GM23338 (cell line): Measurements from ENCODE around the gene ATF7.

ENCODE experiments used
- CREB1 ChIP-seq: fragments of 250-450 bp; sonication (Bioruptor Pico); IDR thresholded peaks from 2 replicates; pipeline ENCODE4 v1.5.0; 2020; ENCODE audit warnings: low read depth, mild to moderate bottlenecking, moderate library complexity
- EZH2 ChIP-seq: fragments of 200-600 bp; sonication (generic); IDR thresholded peaks from one replicate; pipeline ENCODE4 v1.8.0; 2017; ENCODE audit warnings: antibody characterized with exemption, mild to moderate bottlenecking, low read depth; ENCODE audit not compliant: unreplicated experiment
- EZH2phosphoT487 ChIP-seq: fragments of 200-600 bp; sonication (generic); IDR thresholded peaks from one replicate; pipeline ENCODE4 v1.8.1; 2018; ENCODE audit warnings: antibody characterized with exemption; ENCODE audit not compliant: unreplicated experiment
- JUNB ChIP-seq: IDR thresholded peaks from one replicate; pipeline ENCODE4 v1.6.1; 2016; ENCODE audit warnings: antibody characterized with exemption; ENCODE audit not compliant: unreplicated experiment
- NANOG ChIP-seq: IDR thresholded peaks from 2 replicates; pipeline ENCODE4 v1.6.1; 2016; ENCODE audit warnings: antibody characterized with exemption, borderline replicate concordance
- POLR2AphosphoS5 ChIP-seq: IDR thresholded peaks from 2 replicates; pipeline ENCODE4 v1.6.1; 2016; ENCODE audit warnings: antibody characterized with exemption, low read depth
- STAT1 ChIP-seq: IDR thresholded peaks from one replicate; pipeline ENCODE4 v1.6.1; 2016; ENCODE audit warnings: antibody characterized with exemption; ENCODE audit not compliant: unreplicated experiment
- ZNF114 ChIP-seq: fragments of 250-450 bp; sonication (Bioruptor Pico); IDR thresholded peaks from 2 replicates; pipeline ENCODE4 v1.5.0; 2020; ENCODE audit warnings: mild to moderate bottlenecking, moderate library complexity
- ZNF331 ChIP-seq: fragments of 250-450 bp; sonication (Bioruptor Pico); IDR thresholded peaks from 2 replicates; pipeline ENCODE4 v1.5.0; 2020; ENCODE audit warnings: low read depth, mild to moderate bottlenecking, moderate library complexity
- TF ChIP-seq, protein P1 (sequence below), 2 experiments: fragments of 200-600 bp in 1 of 2; sonication (generic) in 1 of 2; conservative IDR thresholded peaks; 2 replicates each; pipeline versions ENCODE4 v1.5.1 to v1.6.1; 2016 to 2017; ENCODE audit warnings: antibody characterized with exemption in 2 of 2, low read depth in 2 of 2, mild to moderate bottlenecking in 2 of 2, moderate library complexity in 1 of 2
- TF ChIP-seq, protein P2 (sequence below): IDR thresholded peaks from one replicate; pipeline ENCODE4 v1.6.1; 2018; ENCODE audit warnings: antibody characterized with exemption; ENCODE audit not compliant: unreplicated experiment
- TF ChIP-seq, protein P3 (sequence below): fragments of 250-450 bp; sonication (Bioruptor Pico); IDR thresholded peaks from 2 replicates; pipeline ENCODE4 v1.5.0; 2020; ENCODE audit warnings: mild to moderate bottlenecking, moderate library complexity
- TF ChIP-seq, protein P4 (sequence below): IDR thresholded peaks from 2 replicates; pipeline ENCODE4 v1.6.1; 2016; ENCODE audit warnings: antibody characterized with exemption

DNA sequence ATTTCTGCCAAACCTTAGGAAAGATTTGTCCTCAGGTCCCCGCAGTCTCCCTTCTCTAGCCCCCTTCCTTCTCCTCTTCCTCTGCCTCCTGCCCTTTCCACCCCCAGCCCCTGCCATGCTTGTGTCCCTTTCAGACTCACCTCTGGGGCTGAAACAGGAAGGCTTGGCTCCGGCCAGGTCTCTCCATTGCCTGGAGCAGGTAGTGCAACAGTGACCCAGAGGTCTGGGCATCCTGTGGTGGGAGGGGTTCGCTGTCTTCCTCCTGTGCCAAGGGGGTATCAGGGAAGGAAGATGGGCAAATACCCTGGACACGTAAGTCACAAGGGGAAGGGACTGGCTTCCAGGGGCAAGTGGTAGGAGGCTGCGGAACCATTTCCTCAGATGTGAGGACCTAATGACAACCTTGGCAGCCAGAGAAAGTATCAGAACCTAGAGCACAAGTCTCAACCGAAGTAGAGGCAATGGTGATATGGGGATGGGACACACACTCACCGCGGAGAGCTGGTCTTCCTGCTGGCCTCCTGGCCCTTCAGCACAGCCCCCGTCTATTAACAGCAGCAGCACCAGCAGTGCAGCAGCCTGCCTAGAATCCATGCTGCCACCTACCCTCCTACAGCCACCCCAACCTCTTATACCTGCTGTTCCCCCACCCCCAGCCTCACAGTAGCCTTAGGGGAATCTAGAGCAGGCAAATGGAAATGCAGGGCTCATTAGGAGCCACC, 119.1 kb downstream of the ATF7 start, which contains the start of gene NPFF:
- TF ChIP-seq, protein P1, sequence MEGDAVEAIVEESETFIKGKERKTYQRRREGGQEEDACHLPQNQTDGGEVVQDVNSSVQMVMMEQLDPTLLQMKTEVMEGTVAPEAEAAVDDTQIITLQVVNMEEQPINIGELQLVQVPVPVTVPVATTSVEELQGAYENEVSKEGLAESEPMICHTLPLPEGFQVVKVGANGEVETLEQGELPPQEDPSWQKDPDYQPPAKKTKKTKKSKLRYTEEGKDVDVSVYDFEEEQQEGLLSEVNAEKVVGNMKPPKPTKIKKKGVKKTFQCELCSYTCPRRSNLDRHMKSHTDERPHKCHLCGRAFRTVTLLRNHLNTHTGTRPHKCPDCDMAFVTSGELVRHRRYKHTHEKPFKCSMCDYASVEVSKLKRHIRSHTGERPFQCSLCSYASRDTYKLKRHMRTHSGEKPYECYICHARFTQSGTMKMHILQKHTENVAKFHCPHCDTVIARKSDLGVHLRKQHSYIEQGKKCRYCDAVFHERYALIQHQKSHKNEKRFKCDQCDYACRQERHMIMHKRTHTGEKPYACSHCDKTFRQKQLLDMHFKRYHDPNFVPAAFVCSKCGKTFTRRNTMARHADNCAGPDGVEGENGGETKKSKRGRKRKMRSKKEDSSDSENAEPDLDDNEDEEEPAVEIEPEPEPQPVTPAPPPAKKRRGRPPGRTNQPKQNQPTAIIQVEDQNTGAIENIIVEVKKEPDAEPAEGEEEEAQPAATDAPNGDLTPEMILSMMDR (conservative IDR thresholded peaks at IDR 0.05; ENCODE audit: low read depth in 2 of 2), result no peak
- TF ChIP-seq JUNB (no peak), POLR2AphosphoS5 (no peak; the same call in 1 of the 2 replicates), CREB1 (CRISPR knock-in tag) (no peak), EZH2phosphoT487 (no peak), EZH2 (no peak), ZNF331 (no peak), STAT1 (no peak), ZNF114 (no peak), NANOG (no peak)
- TF ChIP-seq, protein P2, sequence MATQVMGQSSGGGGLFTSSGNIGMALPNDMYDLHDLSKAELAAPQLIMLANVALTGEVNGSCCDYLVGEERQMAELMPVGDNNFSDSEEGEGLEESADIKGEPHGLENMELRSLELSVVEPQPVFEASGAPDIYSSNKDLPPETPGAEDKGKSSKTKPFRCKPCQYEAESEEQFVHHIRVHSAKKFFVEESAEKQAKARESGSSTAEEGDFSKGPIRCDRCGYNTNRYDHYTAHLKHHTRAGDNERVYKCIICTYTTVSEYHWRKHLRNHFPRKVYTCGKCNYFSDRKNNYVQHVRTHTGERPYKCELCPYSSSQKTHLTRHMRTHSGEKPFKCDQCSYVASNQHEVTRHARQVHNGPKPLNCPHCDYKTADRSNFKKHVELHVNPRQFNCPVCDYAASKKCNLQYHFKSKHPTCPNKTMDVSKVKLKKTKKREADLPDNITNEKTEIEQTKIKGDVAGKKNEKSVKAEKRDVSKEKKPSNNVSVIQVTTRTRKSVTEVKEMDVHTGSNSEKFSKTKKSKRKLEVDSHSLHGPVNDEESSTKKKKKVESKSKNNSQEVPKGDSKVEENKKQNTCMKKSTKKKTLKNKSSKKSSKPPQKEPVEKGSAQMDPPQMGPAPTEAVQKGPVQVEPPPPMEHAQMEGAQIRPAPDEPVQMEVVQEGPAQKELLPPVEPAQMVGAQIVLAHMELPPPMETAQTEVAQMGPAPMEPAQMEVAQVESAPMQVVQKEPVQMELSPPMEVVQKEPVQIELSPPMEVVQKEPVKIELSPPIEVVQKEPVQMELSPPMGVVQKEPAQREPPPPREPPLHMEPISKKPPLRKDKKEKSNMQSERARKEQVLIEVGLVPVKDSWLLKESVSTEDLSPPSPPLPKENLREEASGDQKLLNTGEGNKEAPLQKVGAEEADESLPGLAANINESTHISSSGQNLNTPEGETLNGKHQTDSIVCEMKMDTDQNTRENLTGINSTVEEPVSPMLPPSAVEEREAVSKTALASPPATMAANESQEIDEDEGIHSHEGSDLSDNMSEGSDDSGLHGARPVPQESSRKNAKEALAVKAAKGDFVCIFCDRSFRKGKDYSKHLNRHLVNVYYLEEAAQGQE, result no peak
- TF ChIP-seq, protein P3, sequence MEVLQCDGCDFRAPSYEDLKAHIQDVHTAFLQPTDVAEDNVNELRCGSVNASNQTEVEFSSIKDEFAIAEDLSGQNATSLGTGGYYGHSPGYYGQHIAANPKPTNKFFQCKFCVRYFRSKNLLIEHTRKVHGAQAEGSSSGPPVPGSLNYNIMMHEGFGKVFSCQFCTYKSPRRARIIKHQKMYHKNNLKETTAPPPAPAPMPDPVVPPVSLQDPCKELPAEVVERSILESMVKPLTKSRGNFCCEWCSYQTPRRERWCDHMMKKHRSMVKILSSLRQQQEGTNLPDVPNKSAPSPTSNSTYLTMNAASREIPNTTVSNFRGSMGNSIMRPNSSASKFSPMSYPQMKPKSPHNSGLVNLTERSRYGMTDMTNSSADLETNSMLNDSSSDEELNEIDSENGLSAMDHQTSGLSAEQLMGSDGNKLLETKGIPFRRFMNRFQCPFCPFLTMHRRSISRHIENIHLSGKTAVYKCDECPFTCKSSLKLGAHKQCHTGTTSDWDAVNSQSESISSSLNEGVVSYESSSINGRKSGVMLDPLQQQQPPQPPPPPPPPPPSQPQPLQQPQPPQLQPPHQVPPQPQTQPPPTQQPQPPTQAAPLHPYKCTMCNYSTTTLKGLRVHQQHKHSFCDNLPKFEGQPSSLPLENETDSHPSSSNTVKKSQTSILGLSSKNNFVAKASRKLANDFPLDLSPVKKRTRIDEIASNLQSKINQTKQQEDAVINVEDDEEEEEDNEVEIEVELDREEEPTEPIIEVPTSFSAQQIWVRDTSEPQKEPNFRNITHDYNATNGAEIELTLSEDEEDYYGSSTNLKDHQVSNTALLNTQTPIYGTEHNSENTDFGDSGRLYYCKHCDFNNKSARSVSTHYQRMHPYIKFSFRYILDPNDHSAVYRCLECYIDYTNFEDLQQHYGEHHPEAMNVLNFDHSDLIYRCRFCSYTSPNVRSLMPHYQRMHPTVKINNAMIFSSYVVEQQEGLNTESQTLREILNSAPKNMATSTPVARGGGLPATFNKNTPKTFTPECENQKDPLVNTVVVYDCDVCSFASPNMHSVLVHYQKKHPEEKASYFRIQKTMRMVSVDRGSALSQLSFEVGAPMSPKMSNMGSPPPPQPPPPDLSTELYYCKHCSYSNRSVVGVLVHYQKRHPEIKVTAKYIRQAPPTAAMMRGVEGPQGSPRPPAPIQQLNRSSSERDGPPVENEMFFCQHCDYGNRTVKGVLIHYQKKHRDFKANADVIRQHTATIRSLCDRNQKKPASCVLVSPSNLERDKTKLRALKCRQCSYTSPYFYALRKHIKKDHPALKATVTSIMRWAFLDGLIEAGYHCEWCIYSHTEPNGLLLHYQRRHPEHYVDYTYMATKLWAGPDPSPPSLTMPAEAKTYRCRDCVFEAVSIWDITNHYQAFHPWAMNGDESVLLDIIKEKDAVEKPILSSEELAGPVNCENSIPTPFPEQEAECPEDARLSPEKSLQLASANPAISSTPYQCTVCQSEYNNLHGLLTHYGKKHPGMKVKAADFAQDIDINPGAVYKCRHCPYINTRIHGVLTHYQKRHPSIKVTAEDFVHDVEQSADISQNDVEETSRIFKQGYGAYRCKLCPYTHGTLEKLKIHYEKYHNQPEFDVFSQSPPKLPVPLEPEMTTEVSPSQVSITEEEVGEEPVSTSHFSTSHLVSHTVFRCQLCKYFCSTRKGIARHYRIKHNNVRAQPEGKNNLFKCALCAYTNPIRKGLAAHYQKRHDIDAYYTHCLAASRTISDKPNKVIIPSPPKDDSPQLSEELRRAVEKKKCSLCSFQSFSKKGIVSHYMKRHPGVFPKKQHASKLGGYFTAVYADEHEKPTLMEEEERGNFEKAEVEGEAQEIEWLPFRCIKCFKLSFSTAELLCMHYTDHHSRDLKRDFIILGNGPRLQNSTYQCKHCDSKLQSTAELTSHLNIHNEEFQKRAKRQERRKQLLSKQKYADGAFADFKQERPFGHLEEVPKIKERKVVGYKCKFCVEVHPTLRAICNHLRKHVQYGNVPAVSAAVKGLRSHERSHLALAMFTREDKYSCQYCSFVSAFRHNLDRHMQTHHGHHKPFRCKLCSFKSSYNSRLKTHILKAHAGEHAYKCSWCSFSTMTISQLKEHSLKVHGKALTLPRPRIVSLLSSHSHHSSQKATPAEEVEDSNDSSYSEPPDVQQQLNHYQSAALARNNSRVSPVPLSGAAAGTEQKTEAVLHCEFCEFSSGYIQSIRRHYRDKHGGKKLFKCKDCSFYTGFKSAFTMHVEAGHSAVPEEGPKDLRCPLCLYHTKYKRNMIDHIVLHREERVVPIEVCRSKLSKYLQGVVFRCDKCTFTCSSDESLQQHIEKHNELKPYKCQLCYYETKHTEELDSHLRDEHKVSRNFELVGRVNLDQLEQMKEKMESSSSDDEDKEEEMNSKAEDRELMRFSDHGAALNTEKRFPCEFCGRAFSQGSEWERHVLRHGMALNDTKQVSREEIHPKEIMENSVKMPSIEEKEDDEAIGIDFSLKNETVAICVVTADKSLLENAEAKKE, result no peak
- TF ChIP-seq, protein P4, sequence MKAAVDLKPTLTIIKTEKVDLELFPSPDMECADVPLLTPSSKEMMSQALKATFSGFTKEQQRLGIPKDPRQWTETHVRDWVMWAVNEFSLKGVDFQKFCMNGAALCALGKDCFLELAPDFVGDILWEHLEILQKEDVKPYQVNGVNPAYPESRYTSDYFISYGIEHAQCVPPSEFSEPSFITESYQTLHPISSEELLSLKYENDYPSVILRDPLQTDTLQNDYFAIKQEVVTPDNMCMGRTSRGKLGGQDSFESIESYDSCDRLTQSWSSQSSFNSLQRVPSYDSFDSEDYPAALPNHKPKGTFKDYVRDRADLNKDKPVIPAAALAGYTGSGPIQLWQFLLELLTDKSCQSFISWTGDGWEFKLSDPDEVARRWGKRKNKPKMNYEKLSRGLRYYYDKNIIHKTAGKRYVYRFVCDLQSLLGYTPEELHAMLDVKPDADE, result no peak
